HL-60 (cell line): Measurements from ENCODE around the gene MAGIX.

Experiments
- DNase-seq, 2 experiments: peaks; one replicate each; pipeline ENCODE4 v3.0.0-alpha.2; 2010 to 2020; ENCODE audit warnings: low read depth in 1 of 2, low spot score in 1 of 2
- H3K27ac ChIP-seq: fragments of 250-450 bp; sonication (Bioruptor Pico); replicated peaks from 2 replicates; pipeline ENCODE4 v1.5.1; 2020; ENCODE audit warnings: mild to moderate bottlenecking, moderate library complexity
- H3K27me3 ChIP-seq: fragments of 250-450 bp; sonication (Bioruptor Pico); 2 replicates; pipeline ENCODE4 v1.5.1; 2021; ENCODE audit warnings: mild to moderate bottlenecking, moderate library complexity; ENCODE audit not compliant: insufficient read depth, poor library complexity, severe bottlenecking
- H3K4me3 ChIP-seq: replicated peaks from 2 replicates; pipeline ENCODE4 v1.5.1; 2011; ENCODE audit warnings: mild to moderate bottlenecking, control low read depth, low read length; ENCODE audit not compliant: insufficient read depth
- GABPA ChIP-seq: IDR thresholded peaks from 2 replicates; pipeline ENCODE4 v1.6.1; 2012; ENCODE audit warnings: low read depth
- POLR2AphosphoS5 ChIP-seq: IDR thresholded peaks from 2 replicates; pipeline ENCODE4 v1.6.1; 2012; ENCODE audit warnings: low read depth
- SPI1 ChIP-seq: IDR thresholded peaks from 2 replicates; pipeline ENCODE4 v1.6.1; 2012; ENCODE audit warnings: low read depth, mild to moderate bottlenecking, borderline replicate concordance
- TF ChIP-seq, protein P1 (sequence below): IDR thresholded peaks from one replicate; pipeline ENCODE4 v1.5.1; 2011; ENCODE audit warnings: low read length, control low read depth, inconsistent platforms; ENCODE audit not compliant: insufficient read depth
- TF ChIP-seq, protein P2 (sequence below): IDR thresholded peaks from 2 replicates; pipeline ENCODE4 v1.6.1; 2012; ENCODE audit warnings: low read depth; ENCODE audit not compliant: insufficient replicate concordance

The MAGIX gene

DNA sequence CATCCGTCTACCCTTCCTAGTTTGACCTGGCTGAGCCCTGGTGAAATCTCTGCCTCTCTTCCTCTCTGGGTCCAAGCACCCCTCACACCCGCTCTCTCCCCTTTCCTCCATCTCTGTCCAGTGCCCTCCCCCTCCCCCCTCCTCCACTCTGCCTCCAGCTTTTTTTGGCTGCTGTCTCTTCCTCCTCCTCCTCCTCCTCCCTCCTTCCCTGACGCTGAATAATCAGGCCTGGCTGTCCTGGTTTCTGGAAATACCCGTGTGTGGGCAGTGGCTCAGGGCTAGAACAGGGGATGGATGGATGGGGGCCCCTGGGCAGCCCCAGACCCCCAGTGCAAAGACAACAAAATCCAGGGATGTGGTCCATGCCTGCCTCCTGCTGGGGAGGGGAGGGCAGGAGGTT is 42.2 kb downstream of the MAGIX start:
- TF ChIP-seq, protein P1, sequence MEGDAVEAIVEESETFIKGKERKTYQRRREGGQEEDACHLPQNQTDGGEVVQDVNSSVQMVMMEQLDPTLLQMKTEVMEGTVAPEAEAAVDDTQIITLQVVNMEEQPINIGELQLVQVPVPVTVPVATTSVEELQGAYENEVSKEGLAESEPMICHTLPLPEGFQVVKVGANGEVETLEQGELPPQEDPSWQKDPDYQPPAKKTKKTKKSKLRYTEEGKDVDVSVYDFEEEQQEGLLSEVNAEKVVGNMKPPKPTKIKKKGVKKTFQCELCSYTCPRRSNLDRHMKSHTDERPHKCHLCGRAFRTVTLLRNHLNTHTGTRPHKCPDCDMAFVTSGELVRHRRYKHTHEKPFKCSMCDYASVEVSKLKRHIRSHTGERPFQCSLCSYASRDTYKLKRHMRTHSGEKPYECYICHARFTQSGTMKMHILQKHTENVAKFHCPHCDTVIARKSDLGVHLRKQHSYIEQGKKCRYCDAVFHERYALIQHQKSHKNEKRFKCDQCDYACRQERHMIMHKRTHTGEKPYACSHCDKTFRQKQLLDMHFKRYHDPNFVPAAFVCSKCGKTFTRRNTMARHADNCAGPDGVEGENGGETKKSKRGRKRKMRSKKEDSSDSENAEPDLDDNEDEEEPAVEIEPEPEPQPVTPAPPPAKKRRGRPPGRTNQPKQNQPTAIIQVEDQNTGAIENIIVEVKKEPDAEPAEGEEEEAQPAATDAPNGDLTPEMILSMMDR = no peak
- no peak for TF ChIP-seq SPI1
- no peak for TF ChIP-seq POLR2AphosphoS5
- TF ChIP-seq, protein P2, sequence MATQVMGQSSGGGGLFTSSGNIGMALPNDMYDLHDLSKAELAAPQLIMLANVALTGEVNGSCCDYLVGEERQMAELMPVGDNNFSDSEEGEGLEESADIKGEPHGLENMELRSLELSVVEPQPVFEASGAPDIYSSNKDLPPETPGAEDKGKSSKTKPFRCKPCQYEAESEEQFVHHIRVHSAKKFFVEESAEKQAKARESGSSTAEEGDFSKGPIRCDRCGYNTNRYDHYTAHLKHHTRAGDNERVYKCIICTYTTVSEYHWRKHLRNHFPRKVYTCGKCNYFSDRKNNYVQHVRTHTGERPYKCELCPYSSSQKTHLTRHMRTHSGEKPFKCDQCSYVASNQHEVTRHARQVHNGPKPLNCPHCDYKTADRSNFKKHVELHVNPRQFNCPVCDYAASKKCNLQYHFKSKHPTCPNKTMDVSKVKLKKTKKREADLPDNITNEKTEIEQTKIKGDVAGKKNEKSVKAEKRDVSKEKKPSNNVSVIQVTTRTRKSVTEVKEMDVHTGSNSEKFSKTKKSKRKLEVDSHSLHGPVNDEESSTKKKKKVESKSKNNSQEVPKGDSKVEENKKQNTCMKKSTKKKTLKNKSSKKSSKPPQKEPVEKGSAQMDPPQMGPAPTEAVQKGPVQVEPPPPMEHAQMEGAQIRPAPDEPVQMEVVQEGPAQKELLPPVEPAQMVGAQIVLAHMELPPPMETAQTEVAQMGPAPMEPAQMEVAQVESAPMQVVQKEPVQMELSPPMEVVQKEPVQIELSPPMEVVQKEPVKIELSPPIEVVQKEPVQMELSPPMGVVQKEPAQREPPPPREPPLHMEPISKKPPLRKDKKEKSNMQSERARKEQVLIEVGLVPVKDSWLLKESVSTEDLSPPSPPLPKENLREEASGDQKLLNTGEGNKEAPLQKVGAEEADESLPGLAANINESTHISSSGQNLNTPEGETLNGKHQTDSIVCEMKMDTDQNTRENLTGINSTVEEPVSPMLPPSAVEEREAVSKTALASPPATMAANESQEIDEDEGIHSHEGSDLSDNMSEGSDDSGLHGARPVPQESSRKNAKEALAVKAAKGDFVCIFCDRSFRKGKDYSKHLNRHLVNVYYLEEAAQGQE = no peak
- no peak for TF ChIP-seq GABPA
- no peak for DNase-seq
- no peak overlapping the region for H3K27ac ChIP-seq
- H3K27me3 ChIP-seq = no peaks in the 10 kb centered on the region
- H3K4me3 ChIP-seq = no peak overlapping the region

DNA sequence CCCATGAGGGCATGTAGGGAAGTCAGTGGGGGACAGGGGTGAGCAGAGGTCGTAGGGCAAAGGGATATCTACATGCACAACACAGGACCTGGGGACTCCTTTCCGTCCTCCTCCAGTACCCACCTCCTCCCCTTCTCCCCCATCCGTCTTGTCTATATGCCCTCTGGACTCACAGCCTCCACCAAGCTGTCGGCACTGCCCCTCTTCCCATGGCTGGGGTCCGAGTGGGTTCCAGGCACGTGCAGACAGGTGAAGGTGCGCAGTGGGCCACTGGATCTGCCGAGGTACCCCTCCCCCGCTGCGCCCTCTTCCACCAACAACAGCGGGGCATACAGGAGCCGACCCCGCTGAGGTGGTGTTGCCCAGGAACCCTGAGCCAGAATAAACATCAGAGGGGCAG is 42.9 kb downstream of the MAGIX start:
- H3K4me3 ChIP-seq = no peak overlapping the region
- no peak for DNase-seq
- TF ChIP-seq, protein P1 = no peak
- TF ChIP-seq POLR2AphosphoS5 = no peak
- TF ChIP-seq GABPA = no peak
- TF ChIP-seq SPI1 = no peak
- TF ChIP-seq, protein P2 = no peak
- H3K27me3 ChIP-seq = no peaks in the 10 kb centered on the region
- no peak overlapping the region for H3K27ac ChIP-seq

DNA sequence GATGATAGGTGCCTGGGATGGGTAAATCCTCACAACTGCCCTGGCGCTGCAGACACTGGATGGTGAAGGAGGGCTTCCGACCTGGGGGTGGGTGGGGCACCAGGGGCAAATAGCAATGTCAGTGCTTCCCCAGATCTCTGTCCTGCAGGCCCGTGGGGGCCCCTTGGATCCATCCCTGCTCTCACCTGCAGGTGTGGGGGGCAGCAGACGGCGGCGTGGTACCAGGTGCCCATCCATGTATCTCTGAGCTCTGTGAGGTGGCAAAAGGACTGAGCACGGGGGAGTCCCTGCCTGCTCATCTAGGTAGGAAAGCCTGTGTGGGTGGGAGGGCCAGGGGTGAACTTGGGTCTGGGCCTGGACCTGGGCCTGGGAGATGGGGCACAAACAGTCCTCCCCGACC is 44.0 kb downstream of the MAGIX start:
- Histone ChIP-seq H3K27ac (no peak overlapping the region), H3K4me3 (no peak overlapping the region), H3K27me3 (no peaks in the 10 kb centered on the region)
- TF ChIP-seq SPI1 (no peak), GABPA (no peak), POLR2AphosphoS5 (no peak)
- TF ChIP-seq, protein P2 = no peak
- TF ChIP-seq, protein P1 = no peak
- DNase-seq = no peak
